ENCODE results near the gene MIEF1. TPM values are rescaled to one million over a fixed set of nuclear protein-coding genes. Genes with fewer than 3 reads are reported as not detected.

Gene MIEF1
- total RNA-seq, 1 experiment from 2014 or later = 32.1 TPM

DNA sequence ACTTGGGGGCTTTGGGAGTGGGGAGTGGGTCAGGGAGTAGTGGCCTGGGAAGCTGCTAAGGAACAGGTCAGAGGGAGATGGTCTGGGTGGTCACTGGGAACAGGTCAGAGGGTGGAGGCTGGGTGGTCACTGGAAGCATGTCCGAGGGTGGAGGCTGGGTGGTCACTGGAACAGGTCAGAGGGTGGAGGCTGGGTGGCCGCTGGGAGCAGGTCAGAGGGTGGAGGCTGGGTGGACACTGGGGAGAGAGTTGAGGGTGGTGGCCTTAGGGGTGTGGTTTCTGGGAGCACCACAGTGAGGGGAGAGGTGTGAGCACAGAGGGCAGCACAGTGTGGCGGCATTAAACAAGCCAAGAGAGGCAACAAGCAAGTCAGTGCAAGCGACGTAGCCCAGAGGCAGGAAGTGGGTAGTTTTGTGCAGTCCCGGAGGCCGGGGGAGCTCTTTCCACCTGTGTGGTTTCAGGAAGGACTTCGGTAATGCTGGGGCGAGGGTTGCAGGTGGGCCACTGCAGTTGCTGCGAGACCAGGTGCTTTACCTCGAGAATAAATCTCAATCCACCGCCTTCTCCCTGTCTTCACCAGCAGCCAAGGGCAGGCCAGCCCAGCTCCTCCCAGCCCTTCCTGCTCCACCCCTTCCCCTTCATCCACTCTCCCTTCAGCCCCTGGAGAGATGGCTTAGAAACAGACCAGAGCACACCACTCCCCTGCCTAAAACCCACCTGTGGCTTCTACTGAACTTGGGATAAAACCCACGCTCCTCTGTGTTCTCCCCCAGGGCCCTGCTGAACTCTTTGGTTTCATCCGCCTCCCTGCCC is 65.3 kb downstream of the MIEF1 start:
- in situ Hi-C loops (cut with HindIII; ENCODE audit: low sequenced_read_pairs) = no loop called here
- no peak for DNase-seq (ENCODE audit: low spot score)

Other genes starting within 250 kb of the MIEF1 start
- 6,349 and 7,167 TPM in 2 replicates for gene RPL3, start 182.7 kb upstream of the MIEF1 start, total RNA-seq (2014; rRNA removed; shearing (Covaris generic))
- 48.0 and 67.0 TPM in 2 replicates for gene SYNGR1, start 152.3 kb upstream of the MIEF1 start, total RNA-seq (2014; rRNA removed; shearing (Covaris generic))
- 35.1 and 38.2 TPM in 2 replicates for gene TAB1, start 102.5 kb upstream of the MIEF1 start, total RNA-seq (2014; rRNA removed; shearing (Covaris generic))
- gene MGAT3, start 45.3 kb upstream of the MIEF1 start, total RNA-seq (2014; rRNA removed; shearing (Covaris generic)) = 13.8 and 18.6 TPM in 2 replicates
- 359 and 398 TPM in 2 replicates for gene ATF4, start 18.3 kb downstream of the MIEF1 start, total RNA-seq (2014; rRNA removed; shearing (Covaris generic))
- gene RPS19BP1, start 30.5 kb downstream of the MIEF1 start, total RNA-seq (2014; rRNA removed; shearing (Covaris generic)) = 195 and 293 TPM in 2 replicates
- 0.10 TPM in 1 of 2 replicates, not detected in the other for gene CACNA1I, start 68.5 kb downstream of the MIEF1 start, total RNA-seq (2014; rRNA removed; shearing (Covaris generic))